ENCODE measurements around the gene GULP1. TPM values are rescaled to one million over a fixed set of nuclear protein-coding genes. Genes with fewer than 3 reads are reported as not detected.

Gene GULP1
- total RNA-seq, 1 donor from 2014 or later: 39.4 TPM

DNA sequence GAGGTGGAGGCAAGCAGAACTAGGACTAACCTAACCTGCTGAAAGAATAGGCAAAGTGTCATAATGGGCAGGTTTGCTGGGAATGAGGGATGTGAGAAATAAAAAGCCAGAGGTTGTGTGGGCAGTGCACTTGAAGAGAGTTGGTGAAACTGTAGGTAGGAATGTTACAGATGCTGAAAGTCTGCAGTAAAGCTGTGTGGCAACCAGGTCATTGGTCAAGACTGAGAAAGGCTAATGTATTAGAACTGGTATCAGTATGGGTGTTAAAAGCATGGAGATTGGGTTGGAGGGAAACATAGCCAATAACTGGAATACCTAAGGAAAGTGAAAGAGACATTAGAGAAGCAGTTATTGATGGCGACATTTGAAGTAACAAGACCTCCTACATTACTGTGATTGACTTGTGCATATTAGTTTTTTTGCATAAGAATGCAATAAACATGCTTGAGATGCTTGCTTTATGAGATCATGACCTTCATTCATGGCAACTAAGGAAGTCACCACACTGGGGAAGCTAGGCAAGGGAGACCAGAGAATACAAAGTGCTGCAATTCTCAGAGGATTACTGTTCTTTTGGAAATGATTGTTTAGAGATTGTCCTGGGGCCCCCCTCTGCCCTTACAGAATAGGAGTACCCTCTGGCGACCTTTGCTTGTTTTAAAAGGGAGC, 11.8 kb downstream of the GULP1 start:
- no peak for TF ChIP-seq EZH2 (IDR thresholded peaks at IDR 0.05; ENCODE audit: insufficient read depth, low read length)
- TF ChIP-seq, protein P1, sequence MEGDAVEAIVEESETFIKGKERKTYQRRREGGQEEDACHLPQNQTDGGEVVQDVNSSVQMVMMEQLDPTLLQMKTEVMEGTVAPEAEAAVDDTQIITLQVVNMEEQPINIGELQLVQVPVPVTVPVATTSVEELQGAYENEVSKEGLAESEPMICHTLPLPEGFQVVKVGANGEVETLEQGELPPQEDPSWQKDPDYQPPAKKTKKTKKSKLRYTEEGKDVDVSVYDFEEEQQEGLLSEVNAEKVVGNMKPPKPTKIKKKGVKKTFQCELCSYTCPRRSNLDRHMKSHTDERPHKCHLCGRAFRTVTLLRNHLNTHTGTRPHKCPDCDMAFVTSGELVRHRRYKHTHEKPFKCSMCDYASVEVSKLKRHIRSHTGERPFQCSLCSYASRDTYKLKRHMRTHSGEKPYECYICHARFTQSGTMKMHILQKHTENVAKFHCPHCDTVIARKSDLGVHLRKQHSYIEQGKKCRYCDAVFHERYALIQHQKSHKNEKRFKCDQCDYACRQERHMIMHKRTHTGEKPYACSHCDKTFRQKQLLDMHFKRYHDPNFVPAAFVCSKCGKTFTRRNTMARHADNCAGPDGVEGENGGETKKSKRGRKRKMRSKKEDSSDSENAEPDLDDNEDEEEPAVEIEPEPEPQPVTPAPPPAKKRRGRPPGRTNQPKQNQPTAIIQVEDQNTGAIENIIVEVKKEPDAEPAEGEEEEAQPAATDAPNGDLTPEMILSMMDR (IDR thresholded peaks at IDR 0.05; ENCODE audit: insufficient read depth, low read depth, low read length): no peak
- H4K20me1 ChIP-seq (ENCODE audit: insufficient read depth, low read length): no peaks in the 10 kb centered on the region
- peak overlapping the region; percentile 3 for H2AFZ ChIP-seq (ENCODE audit: low read depth, low read length)
- no peak overlapping the region for H3K4me3 ChIP-seq (ENCODE audit: insufficient read depth, low read depth, low read length)
- DNase-seq (ENCODE audit: low read depth): peak; percentile 81
- H3K4me2 ChIP-seq (ENCODE audit: low read length): peak overlapping the region; percentile 64
- peaks cover 37% of the 10 kb centered on the region for H3K4me1 Mint-ChIP-seq (ENCODE audit: low read depth, unreplicated experiment)
- H3K36me3 ChIP-seq (ENCODE audit: insufficient read depth, low read length): no peaks in the 10 kb centered on the region
- peak overlapping the region; percentile 83 for H3K27ac Mint-ChIP-seq (ENCODE audit: unreplicated experiment)
- no peaks in the 10 kb centered on the region for H3K27me3 ChIP-seq (ENCODE audit: insufficient read depth, low read length)
- H3K9me3 Mint-ChIP-seq (ENCODE audit: unreplicated experiment): no peaks in the 10 kb centered on the region
- H3K36me3 Mint-ChIP-seq (ENCODE audit: low read depth, unreplicated experiment): no peaks in the 10 kb centered on the region
- H3K27ac ChIP-seq (ENCODE audit: low read depth, low read length): peak overlapping the region; percentile 39
- H3K4me3 Mint-ChIP-seq (ENCODE audit: unreplicated experiment): peak overlapping the region; percentile 23
- no peaks in the 10 kb centered on the region for H3K9me3 ChIP-seq (ENCODE audit: insufficient read depth, low read depth, low read length)
- no peaks in the 10 kb centered on the region for H3K27me3 Mint-ChIP-seq (ENCODE audit: low read depth, unreplicated experiment)
- H3K9ac ChIP-seq (ENCODE audit: low read length): no peak overlapping the region
- peak; percentile 73 for FAIRE-seq
- H3K79me2 ChIP-seq (ENCODE audit: insufficient read depth, low read length): peaks cover 46% of the 10 kb centered on the region
- H3K4me1 ChIP-seq (ENCODE audit: insufficient read depth, low read length): peaks cover 9% of the 10 kb centered on the region

DNA sequence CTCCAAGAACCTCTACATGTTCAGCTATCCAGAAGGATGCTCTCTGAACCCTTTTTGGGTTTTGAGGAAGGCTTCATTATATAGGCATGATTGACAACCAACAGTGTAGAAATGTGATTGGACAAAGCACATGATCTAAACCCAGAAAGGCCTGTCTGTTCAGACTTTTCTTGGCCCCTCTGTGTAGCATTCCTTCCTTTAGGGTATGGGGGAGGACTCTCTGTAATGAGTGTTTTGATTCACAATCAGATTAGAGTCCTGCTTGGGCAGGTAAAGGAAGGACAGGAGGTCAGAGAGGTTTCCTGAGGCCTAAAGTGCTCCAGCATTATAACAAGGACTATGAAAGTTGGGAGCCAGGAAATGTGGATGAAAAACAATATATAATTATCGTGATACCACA, 13.6 kb downstream of the GULP1 start:
- H3K79me2 ChIP-seq (ENCODE audit: insufficient read depth, low read length): peaks cover 41% of the 10 kb centered on the region
- H3K9me3 ChIP-seq (ENCODE audit: insufficient read depth, low read depth, low read length): no peaks in the 10 kb centered on the region
- FAIRE-seq: no peak
- H3K4me3 ChIP-seq (ENCODE audit: insufficient read depth, low read depth, low read length): no peak overlapping the region
- no peaks in the 10 kb centered on the region for H3K27me3 ChIP-seq (ENCODE audit: insufficient read depth, low read length)
- no peaks in the 10 kb centered on the region for H4K20me1 ChIP-seq (ENCODE audit: insufficient read depth, low read length)
- H3K27me3 Mint-ChIP-seq (ENCODE audit: low read depth, unreplicated experiment): no peaks in the 10 kb centered on the region
- no peaks in the 10 kb centered on the region for H3K36me3 Mint-ChIP-seq (ENCODE audit: low read depth, unreplicated experiment)
- DNase-seq (ENCODE audit: low read depth): no peak
- H3K4me2 ChIP-seq (ENCODE audit: low read length): no peak overlapping the region
- H3K9me3 Mint-ChIP-seq (ENCODE audit: unreplicated experiment): no peaks in the 10 kb centered on the region
- TF ChIP-seq EZH2 (IDR thresholded peaks at IDR 0.05; ENCODE audit: insufficient read depth, low read length): no peak
- TF ChIP-seq, protein P1 (IDR thresholded peaks at IDR 0.05; ENCODE audit: insufficient read depth, low read depth, low read length): no peak
- no peaks in the 10 kb centered on the region for H3K36me3 ChIP-seq (ENCODE audit: insufficient read depth, low read length)
- H3K4me3 Mint-ChIP-seq (ENCODE audit: unreplicated experiment): no peak overlapping the region
- peaks cover 9% of the 10 kb centered on the region for H3K4me1 ChIP-seq (ENCODE audit: insufficient read depth, low read length)
- no peak overlapping the region for H2AFZ ChIP-seq (ENCODE audit: low read depth, low read length)
- no peak overlapping the region for H3K27ac ChIP-seq (ENCODE audit: low read depth, low read length)
- no peak overlapping the region for H3K27ac Mint-ChIP-seq (ENCODE audit: unreplicated experiment)
- peaks cover 37% of the 10 kb centered on the region for H3K4me1 Mint-ChIP-seq (ENCODE audit: low read depth, unreplicated experiment)
- no peak overlapping the region for H3K9ac ChIP-seq (ENCODE audit: low read length)

GRCh38 chr2:188306271-188306670, 14.6 kb downstream of the GULP1 start:
- Mint-ChIP-seq H3K36me3 (ENCODE audit: low read depth, unreplicated experiment) (no peaks in the 10 kb centered on the region), H3K4me3 (ENCODE audit: unreplicated experiment) (no peak overlapping the region), H3K9me3 (ENCODE audit: unreplicated experiment) (no peaks in the 10 kb centered on the region), H3K27me3 (ENCODE audit: low read depth, unreplicated experiment) (no peaks in the 10 kb centered on the region), H3K4me1 (ENCODE audit: low read depth, unreplicated experiment) (peaks cover 40% of the 10 kb centered on the region), H3K27ac (ENCODE audit: unreplicated experiment) (peak overlapping the region; percentile 43)
- no peaks in the 10 kb centered on the region for H3K9me3 ChIP-seq (ENCODE audit: insufficient read depth, low read depth, low read length)
- H3K4me1 ChIP-seq (ENCODE audit: insufficient read depth, low read length): peaks cover 9% of the 10 kb centered on the region
- H3K4me2 ChIP-seq (ENCODE audit: low read length): no peak overlapping the region
- peak; percentile 9 for FAIRE-seq
- H3K27ac ChIP-seq (ENCODE audit: low read depth, low read length): no peak overlapping the region
- TF ChIP-seq, protein P1 (IDR thresholded peaks at IDR 0.05; ENCODE audit: insufficient read depth, low read depth, low read length): no peak
- TF ChIP-seq EZH2 (IDR thresholded peaks at IDR 0.05; ENCODE audit: insufficient read depth, low read length): no peak
- no peak overlapping the region for H3K9ac ChIP-seq (ENCODE audit: low read length)
- no peak for DNase-seq (ENCODE audit: low read depth)
- peaks cover 40% of the 10 kb centered on the region for H3K79me2 ChIP-seq (ENCODE audit: insufficient read depth, low read length)
- H2AFZ ChIP-seq (ENCODE audit: low read depth, low read length): no peak overlapping the region
- H3K4me3 ChIP-seq (ENCODE audit: insufficient read depth, low read depth, low read length): no peak overlapping the region
- H4K20me1 ChIP-seq (ENCODE audit: insufficient read depth, low read length): no peaks in the 10 kb centered on the region
- H3K27me3 ChIP-seq (ENCODE audit: insufficient read depth, low read length): no peaks in the 10 kb centered on the region
- no peaks in the 10 kb centered on the region for H3K36me3 ChIP-seq (ENCODE audit: insufficient read depth, low read length)

Measured in astrocyte (in vitro differentiated cells and primary cell).